ENCODE results near the gene HTR1D. TPM values are rescaled to one million over a fixed set of nuclear protein-coding genes. Genes with fewer than 3 reads are reported as not detected.
A peak's percentile ranks its signal among the peaks of the same experiment; 100 is the strongest.
"Not testable (repeated sequence)": the region's sequence is repeated elsewhere in the genome, so short reads cannot be mapped to it uniquely, and the experiment has no call there.

Gene HTR1D, protein sequence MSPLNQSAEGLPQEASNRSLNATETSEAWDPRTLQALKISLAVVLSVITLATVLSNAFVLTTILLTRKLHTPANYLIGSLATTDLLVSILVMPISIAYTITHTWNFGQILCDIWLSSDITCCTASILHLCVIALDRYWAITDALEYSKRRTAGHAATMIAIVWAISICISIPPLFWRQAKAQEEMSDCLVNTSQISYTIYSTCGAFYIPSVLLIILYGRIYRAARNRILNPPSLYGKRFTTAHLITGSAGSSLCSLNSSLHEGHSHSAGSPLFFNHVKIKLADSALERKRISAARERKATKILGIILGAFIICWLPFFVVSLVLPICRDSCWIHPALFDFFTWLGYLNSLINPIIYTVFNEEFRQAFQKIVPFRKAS
- not detected in 2 replicates for total RNA-seq

DNA sequence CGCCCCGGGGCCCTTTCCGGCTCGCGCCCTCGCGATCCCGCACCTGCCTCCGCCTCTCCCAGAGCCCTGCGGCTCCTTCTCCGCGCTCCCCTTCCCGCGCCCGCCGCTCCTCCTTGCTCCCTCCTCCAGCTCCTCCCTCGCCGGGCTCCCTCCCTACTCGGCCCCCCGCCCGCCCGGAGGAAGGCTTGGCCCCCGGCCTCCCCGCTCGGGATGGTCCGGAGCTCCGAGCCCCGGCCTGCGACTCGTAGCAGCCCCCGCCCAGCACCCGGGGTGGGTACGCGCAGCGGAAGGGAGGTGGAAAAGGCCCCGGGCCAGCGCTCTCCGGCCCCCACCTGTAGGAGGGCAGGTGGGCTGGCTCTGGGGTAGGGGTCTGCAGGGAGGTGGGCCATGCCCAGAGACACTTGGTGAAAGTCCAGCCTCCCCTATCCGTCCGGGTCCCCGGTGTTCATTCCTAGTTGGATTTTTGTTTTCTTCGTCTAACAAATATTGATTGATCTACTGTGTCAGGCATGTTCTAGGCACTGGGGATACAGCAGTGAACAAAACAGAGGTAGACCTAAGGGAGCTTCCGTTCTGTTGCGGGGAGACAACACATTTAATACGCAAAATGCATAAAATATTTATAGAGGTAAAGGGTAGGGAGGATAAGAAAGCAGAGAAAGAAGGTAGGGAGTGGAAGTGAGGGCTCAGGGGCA, at the start of gene HTR1D:
TSS of gene HTR1D (minus strand) at position 82 of the 695 bp plus-strand sequence. CDS start 23,283 bp downstream, outside the sequence.
- H3K4me3 Mint-ChIP-seq = peak within 1 kb of the TSS; percentile 19
- intact Hi-C loops (cut with micrococcal nuclease) = loop anchor here (10.0 kb wide), 1 partner anchor 177 kb away; no protein-coding TSS in a partner anchor

DNA sequence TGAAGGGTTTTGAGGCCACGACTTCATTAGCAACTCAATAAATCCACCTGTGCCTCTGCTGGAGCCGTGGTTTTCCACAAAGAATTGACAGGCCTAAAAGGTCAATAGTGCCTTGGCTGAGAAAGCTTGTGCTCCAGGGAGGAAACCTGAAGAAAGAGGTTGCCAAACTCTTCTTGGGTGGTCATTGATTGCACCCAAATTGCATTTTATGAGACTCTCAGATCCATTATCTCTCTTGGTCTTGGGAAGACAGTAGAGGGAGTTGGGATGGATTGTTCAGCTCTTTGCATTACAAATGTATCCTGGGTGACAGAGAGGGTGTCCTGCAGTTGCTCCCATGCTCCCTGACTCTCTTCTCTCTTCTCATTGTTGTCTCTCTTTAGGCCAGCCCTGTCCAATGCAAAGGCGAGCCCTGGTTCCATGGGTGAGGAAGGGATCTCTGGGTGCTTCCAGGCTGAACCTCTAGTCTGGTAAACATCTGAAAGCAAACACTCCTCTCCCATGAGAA, 46.1 kb upstream of the HTR1D start:
- Mint-ChIP-seq H3K4me3 (no peak overlapping the region), H3K4me1 (ENCODE audit: low read depth) (no peaks in the 10 kb centered on the region), H3K27me3 (ENCODE audit: insufficient read depth) (peaks cover 4% of the 10 kb centered on the region), H3K36me3 (ENCODE audit: low read depth) (no peaks in the 10 kb centered on the region), H3K27ac (no peak overlapping the region), H3K9me3 (no peaks in the 10 kb centered on the region)
- DNase-seq (ENCODE audit: low spot score) = no peak
- intact Hi-C loops (cut with micrococcal nuclease) = no loop called here

More for the DNA sequence above, at the start of gene HTR1D:
- no peak for DNase-seq (ENCODE audit: low spot score)
- no peak within 1 kb of the TSS for H3K27ac Mint-ChIP-seq
- H3K9me3 Mint-ChIP-seq = no peaks in the 10 kb centered on the region
- H3K4me1 Mint-ChIP-seq (ENCODE audit: low read depth) = no peaks in the 10 kb centered on the region
- H3K27me3 Mint-ChIP-seq (ENCODE audit: insufficient read depth) = peaks cover 65% of the 10 kb centered on the region
- H3K36me3 Mint-ChIP-seq (ENCODE audit: low read depth) = no peaks in the 10 kb centered on the region

DNA sequence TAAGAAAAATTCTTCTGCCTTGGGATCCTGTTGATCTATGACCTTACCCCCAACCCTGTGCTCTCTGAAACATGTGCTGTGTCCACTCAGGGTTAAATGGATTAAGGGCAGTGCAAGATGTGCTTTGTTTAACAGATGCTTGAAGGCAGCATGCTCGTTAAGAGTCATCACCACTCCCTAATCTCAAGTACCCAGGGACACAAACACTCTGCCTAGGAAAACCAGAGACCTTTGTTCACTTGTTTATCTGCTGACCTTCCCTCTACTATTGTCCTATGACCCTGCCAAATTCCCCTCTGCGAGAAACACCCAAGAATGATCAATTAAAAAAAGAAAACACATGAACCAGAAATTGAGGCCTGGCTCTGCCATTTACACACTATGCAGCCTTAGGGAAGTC, 40.8 kb upstream of the HTR1D start:
- H3K4me1 Mint-ChIP-seq (ENCODE audit: low read depth); DNase-seq (ENCODE audit: low spot score); H3K9me3 Mint-ChIP-seq; H3K4me3 Mint-ChIP-seq; intact Hi-C loops (cut with micrococcal nuclease); H3K36me3 Mint-ChIP-seq (ENCODE audit: low read depth); H3K27ac Mint-ChIP-seq: not testable (repeated sequence)
- H3K27me3 Mint-ChIP-seq (ENCODE audit: insufficient read depth) = peaks cover 13% of the 10 kb centered on the region

DNA sequence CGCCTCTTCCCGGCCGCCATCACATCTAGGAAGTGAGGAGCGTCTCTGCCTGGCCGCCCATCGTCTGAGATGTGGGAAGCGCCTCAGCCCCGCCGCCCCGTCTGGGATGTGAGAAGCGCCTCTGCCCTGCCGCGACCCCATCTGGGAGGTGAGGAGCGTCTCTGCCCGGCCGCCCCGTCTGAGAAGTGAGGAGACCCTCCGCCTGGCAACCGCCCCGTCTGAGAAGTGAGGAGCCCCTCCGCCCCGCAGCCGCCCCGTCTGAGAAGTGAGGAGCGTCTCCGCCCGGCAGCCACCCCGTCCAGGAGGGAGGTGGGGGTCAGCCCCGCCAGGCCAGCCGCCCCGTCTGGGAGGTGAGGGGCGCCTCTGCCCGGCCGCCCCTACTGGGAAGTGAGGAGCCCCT, 40.1 kb upstream of the HTR1D start:
- intact Hi-C loops (cut with micrococcal nuclease); H3K27ac Mint-ChIP-seq; H3K9me3 Mint-ChIP-seq; H3K36me3 Mint-ChIP-seq (ENCODE audit: low read depth); DNase-seq (ENCODE audit: low spot score); H3K4me1 Mint-ChIP-seq (ENCODE audit: low read depth); H3K4me3 Mint-ChIP-seq: not testable (repeated sequence)
- H3K27me3 Mint-ChIP-seq (ENCODE audit: insufficient read depth) = peaks cover 13% of the 10 kb centered on the region

DNA sequence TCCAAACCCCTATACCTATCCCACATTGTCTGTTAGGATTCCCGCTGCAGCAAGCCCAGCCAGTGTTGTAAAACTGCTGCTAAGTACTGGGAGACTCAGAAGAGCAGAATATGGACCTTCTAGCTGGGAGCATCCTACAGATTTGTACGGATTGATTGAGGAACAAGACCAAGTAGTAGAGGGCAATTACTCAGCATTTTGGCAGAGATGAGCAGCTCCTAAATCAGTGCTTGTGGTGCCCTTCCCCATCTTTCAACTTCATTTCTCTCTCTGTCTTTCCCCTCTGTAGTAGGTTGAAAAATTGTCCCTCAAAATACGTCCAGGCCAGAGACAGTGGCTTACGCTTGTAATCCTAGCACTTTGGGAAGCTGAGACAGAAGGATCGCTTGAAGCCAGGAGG, 37.3 kb upstream of the HTR1D start:
- no peak for DNase-seq (ENCODE audit: low spot score)
- peaks cover 11% of the 10 kb centered on the region for H3K27me3 Mint-ChIP-seq (ENCODE audit: insufficient read depth)
- no peaks in the 10 kb centered on the region for H3K9me3 Mint-ChIP-seq
- intact Hi-C loops (cut with micrococcal nuclease) = no loop called here
- H3K27ac Mint-ChIP-seq = no peak overlapping the region
- no peak overlapping the region for H3K4me3 Mint-ChIP-seq
- no peaks in the 10 kb centered on the region for H3K36me3 Mint-ChIP-seq (ENCODE audit: low read depth)
- H3K4me1 Mint-ChIP-seq (ENCODE audit: low read depth) = no peaks in the 10 kb centered on the region

DNA sequence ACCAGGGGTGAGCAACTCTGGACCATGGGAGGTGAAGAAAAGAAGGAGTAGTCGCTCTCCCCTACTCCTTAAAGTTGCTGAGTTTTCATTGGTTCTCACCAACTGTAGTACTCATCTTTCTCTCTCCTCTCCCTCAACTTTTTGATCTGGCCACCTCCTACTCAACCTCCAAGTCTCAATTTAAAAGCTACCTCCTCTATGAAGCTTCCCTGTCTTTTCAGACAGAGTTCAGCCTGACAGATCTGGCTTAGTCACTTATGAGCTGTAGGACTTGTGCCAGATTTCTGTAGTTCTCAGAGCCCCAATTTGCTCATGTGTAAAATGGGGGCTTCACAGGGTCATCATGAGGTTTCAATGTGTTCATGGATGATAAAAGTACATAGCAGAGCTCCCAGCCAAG, 34.5 kb upstream of the HTR1D start:
- intact Hi-C loops (cut with micrococcal nuclease) = no loop called here
- DNase-seq (ENCODE audit: low spot score) = no peak
- Mint-ChIP-seq H3K27me3 (ENCODE audit: insufficient read depth) (peaks cover 18% of the 10 kb centered on the region), H3K36me3 (ENCODE audit: low read depth) (no peaks in the 10 kb centered on the region), H3K9me3 (no peaks in the 10 kb centered on the region), H3K4me3 (no peak overlapping the region), H3K4me1 (ENCODE audit: low read depth) (no peaks in the 10 kb centered on the region), H3K27ac (no peak overlapping the region)

DNA sequence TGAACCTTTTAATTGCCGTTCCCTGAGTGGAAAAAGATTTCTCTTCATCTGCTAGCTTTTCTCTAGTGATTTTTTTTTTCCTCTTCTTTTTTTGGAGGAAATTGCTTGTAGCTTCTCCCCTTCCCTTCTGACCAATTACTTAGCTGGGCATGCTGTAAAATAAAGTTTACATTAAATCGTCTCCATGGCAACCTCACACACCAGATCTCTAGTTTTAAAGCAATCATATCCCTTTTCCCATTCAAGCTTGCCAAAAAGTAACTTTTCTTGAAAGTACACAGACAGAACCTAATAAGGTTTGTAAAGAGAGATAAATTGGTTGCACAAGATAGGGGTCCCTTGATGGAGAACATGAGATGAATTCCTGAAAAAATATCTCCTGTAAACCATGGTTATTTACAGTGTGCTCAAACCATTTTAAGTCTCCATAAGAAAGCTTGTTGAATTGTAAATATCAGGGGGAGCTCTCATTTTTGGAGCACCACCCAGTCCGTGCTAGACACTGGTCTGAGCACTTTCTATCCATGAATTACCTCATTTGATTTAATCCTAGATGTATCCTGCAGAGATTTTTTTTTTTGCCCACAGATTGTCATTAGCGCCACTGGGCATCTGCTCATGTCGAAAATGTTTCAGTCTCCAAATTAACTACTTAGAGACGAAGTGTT, 32.6 kb upstream of the HTR1D start:
- H3K27ac Mint-ChIP-seq = no peak overlapping the region
- no peak for DNase-seq (ENCODE audit: low spot score)
- H3K27me3 Mint-ChIP-seq (ENCODE audit: insufficient read depth) = peaks cover 13% of the 10 kb centered on the region
- no peaks in the 10 kb centered on the region for H3K36me3 Mint-ChIP-seq (ENCODE audit: low read depth)
- H3K9me3 Mint-ChIP-seq = no peaks in the 10 kb centered on the region
- H3K4me1 Mint-ChIP-seq (ENCODE audit: low read depth) = no peaks in the 10 kb centered on the region
- intact Hi-C loops (cut with micrococcal nuclease) = no loop called here
- no peak overlapping the region for H3K4me3 Mint-ChIP-seq

DNA sequence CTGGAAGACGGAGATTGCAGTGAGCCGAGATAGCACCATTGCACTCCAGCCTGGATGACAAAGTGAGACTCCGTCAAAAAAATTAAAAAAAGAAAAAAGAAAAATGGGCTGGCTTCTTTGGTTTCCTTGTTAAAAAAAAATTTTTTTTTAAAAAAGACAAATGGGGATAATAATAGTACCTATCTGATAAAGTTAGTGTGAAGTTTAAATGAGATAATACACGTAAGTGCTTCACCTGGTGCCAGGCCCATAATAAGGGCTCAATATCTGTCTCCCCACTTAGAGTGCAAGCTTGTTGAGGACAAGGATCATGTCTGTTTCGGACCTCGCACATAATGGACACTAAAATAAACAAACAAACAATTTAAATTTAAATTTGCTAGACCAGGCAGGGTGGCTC, 30.0 kb upstream of the HTR1D start:
- H3K9me3 Mint-ChIP-seq = no peaks in the 10 kb centered on the region

DNA sequence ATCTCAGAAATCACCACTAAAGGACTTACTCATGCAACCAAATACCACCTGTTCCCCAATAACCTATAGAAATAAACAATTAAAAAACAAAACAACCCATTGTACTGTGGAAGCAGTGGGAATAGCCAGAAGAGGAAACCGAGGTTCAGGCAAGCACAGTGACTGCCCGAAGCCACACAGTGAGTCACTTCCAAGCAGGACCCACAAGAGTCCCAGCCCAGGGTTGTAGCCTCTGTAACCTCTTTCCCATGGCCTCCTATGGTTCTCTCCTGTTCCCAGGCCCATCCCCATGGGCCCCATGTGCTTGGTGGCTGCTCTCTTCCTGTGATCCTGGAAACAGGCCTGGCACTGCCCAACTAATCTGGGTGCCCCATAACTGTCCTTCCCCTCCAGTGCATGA, 29.0 kb upstream of the HTR1D start:
- Mint-ChIP-seq H3K4me1 (ENCODE audit: low read depth) (no peaks in the 10 kb centered on the region), H3K36me3 (ENCODE audit: low read depth) (no peaks in the 10 kb centered on the region), H3K27ac (no peak overlapping the region), H3K4me3 (no peak overlapping the region), H3K27me3 (ENCODE audit: insufficient read depth) (peaks cover 10% of the 10 kb centered on the region), H3K9me3 (no peaks in the 10 kb centered on the region)
- DNase-seq (ENCODE audit: low spot score) = no peak
- intact Hi-C loops (cut with micrococcal nuclease) = no loop called here

More for the DNA sequence above, 30.0 kb upstream of the HTR1D start:
- Mint-ChIP-seq H3K4me3 (no peak overlapping the region), H3K4me1 (ENCODE audit: low read depth) (no peaks in the 10 kb centered on the region), H3K36me3 (ENCODE audit: low read depth) (no peaks in the 10 kb centered on the region), H3K27me3 (ENCODE audit: insufficient read depth) (peaks cover 10% of the 10 kb centered on the region), H3K27ac (no peak overlapping the region)
- no peak for DNase-seq (ENCODE audit: low spot score)
- intact Hi-C loops (cut with micrococcal nuclease) = no loop called here

DNA sequence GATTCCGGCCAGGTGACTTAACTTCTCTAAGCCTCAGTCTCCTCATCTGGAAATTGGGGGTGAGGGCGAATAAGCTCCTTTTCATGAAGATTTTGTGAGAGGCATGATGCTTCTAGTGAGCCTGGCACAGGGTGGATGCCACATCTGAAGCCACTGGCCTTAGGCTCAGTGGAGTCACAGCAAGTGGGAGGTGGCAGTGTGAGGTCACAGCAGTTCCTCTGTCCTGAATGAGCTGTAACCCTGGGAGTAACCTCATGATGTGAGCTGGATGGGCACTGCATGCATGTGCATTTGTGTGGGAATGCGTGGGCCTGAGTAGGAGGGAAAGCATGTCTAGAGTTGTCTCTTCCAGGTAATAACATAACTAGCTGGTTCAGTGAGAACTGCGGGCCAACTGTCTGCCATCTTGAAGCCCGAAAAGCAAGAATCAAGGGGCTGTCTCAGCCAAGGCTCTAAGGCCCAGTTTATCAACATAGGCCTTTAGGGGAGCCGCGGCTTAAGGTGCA, 27.0 kb upstream of the HTR1D start:
- peaks cover 8% of the 10 kb centered on the region for H3K27me3 Mint-ChIP-seq (ENCODE audit: insufficient read depth)
- no peaks in the 10 kb centered on the region for H3K36me3 Mint-ChIP-seq (ENCODE audit: low read depth)
- no peak overlapping the region for H3K4me3 Mint-ChIP-seq
- no peaks in the 10 kb centered on the region for H3K9me3 Mint-ChIP-seq
- H3K27ac Mint-ChIP-seq = no peak overlapping the region
- no peaks in the 10 kb centered on the region for H3K4me1 Mint-ChIP-seq (ENCODE audit: low read depth)
- intact Hi-C loops (cut with micrococcal nuclease) = no loop called here
- DNase-seq (ENCODE audit: low spot score) = no peak

DNA sequence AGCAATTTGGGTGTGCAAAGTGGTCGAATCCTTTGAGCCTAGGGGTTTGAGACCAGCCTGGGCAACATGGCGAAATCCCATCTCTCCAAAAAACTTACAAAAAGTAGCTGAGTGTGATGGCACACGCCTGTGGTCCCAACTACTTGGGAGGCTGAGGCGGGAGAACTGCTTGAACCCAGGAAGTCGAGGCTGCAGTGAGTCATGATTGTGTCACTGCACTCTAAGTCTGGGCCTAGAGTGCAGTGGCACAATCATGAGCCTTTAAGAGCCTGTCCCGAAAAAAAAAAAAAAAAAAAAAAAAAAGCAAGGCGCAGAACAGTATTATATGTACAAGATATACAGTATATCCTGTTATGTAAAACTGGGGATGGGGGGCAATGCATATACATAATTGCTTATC, 25.1 kb upstream of the HTR1D start:
- Mint-ChIP-seq H3K9me3 (no peaks in the 10 kb centered on the region), H3K4me3 (no peak overlapping the region), H3K27me3 (ENCODE audit: insufficient read depth) (peaks cover 6% of the 10 kb centered on the region), H3K4me1 (ENCODE audit: low read depth) (no peaks in the 10 kb centered on the region), H3K36me3 (ENCODE audit: low read depth) (no peaks in the 10 kb centered on the region), H3K27ac (no peak overlapping the region)
- intact Hi-C loops (cut with micrococcal nuclease) = no loop called here
- DNase-seq (ENCODE audit: low spot score) = no peak

DNA sequence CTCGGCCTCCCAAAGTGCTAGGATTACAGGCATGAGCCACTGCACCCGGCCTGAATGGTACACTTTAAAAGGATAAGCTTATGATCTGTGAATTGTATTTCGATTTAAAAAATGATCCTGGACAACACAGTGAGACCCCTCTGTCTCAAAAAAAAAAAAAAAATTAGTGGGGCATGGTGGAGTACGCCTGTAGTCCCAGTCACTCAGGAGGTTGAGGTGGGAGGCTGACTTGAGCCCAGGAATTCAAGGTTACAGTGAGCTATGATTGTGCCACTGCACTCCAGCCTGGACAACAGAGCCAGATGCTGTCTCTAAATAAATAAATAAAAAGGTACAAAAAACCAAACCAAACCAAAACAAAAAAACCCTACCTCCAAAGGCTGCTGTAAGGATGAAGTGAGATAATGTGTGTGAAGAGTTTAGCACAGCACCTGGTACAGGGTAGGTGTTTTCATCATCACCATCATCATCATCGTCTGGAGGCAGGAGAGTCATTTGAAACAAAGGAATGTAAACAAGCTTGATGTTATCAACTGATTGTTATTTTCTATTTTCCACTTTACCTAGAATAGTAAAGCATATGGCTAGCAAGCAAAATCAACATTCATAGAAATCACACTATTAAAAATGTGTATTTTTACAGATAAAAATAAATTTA, 22.5 kb upstream of the HTR1D start:
- DNase-seq (ENCODE audit: low spot score) = no peak
- H3K27ac Mint-ChIP-seq = no peak overlapping the region
- H3K36me3 Mint-ChIP-seq (ENCODE audit: low read depth) = no peaks in the 10 kb centered on the region
- H3K27me3 Mint-ChIP-seq (ENCODE audit: insufficient read depth) = peaks cover 12% of the 10 kb centered on the region
- intact Hi-C loops (cut with micrococcal nuclease) = no loop called here
- no peak overlapping the region for H3K4me3 Mint-ChIP-seq
- H3K4me1 Mint-ChIP-seq (ENCODE audit: low read depth) = no peaks in the 10 kb centered on the region
- H3K9me3 Mint-ChIP-seq = no peaks in the 10 kb centered on the region
